ENCODE results near the gene APMAP.

DNA sequence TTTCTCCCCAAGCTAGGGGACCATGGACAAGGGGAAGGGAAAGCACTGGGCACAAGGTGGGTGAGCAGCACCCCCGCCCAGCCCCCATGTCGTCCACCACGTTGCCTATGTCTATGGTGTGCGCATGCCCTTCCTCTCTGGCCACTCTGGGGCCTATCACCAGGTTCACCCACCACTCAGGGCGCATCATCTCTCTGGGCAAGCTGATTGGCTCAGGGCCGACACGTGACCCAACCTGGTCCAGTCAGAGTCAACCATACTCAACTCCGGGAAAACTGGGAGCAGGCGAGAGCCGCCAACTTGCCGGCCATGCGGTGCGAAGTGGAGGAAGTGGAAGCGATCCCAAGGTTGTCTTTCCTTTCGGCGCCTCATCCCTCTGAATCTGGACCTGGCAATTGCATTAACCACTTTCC lies 39.5 kb upstream of the APMAP start:
- no peak for TF ChIP-seq CTCF (IDR thresholded peaks at IDR 0.05; ENCODE audit: insufficient read depth, low read length, poor library complexity, severe bottlenecking)
- TF ChIP-seq EZH2phosphoT487 (conservative IDR thresholded peaks at IDR 0.05; ENCODE audit: low read length), result no peak
